Measurements from ENCODE around the gene ERBB3.

ERBB3 gene

GRCh38 chr12:56079723-56080555 lies at the start of gene ERBB3:
Gene ERBB3, plus strand, starts transcription at chr12:56080165. Its CDS starts 136 bp downstream, at chr12:56080301.
- Histone ChIP-seq H3K4me1 (ENCODE audit: low read length) (no peaks in the 10 kb centered on the region), H4K20me1 (ENCODE audit: insufficient read depth, low read length) (no peaks in the 10 kb centered on the region), H3K9me3 (replicated peaks; ENCODE audit: insufficient read depth, low read length) (no peaks in the 10 kb centered on the region), H3K4me2 (ENCODE audit: low read depth, low read length) (peak within 1 kb of the TSS; percentile 91), H3K79me2 (ENCODE audit: low read length) (no peaks in the 10 kb centered on the region), H3K27ac (ENCODE audit: low read length) (no peak within 1 kb of the TSS; the same call in 1 of the 2 replicates), H3K9ac (ENCODE audit: low read length) (peak within 1 kb of the TSS; percentile 37; the same call in 1 of the 2 replicates), H3K36me3 (replicated peaks; ENCODE audit: insufficient read depth, low read length) (no peaks in the 10 kb centered on the region), H3K4me3 (ENCODE audit: low read length) (peak within 1 kb of the TSS; percentile 72), H3K27me3 (replicated peaks; ENCODE audit: insufficient read depth, low read length) (peaks cover 29% of the 10 kb centered on the region), H3K9me2 (replicated peaks; ENCODE audit: insufficient read depth, low read length) (no peaks in the 10 kb centered on the region), H3F3A (ENCODE audit: insufficient read depth, low read length) (peaks cover 8% of the 10 kb centered on the region), H2AFZ (ENCODE audit: low read length) (peak within 1 kb of the TSS; percentile 95)
- TF ChIP-seq EZH2phosphoT487 (IDR thresholded peaks at IDR 0.05; ENCODE audit: low read length): no peak
- TF ChIP-seq EZH2 (optimal IDR thresholded peaks at IDR 0.05; ENCODE audit: low read depth, low read length): no peak
- peak; percentile 38 for DNase-seq

GRCh38 chr12:56031987-56032386 lies 48.0 kb upstream of the ERBB3 start:
- H3K27me3 ChIP-seq (replicated peaks; ENCODE audit: insufficient read depth, low read length): no peaks in the 10 kb centered on the region
- no peaks in the 10 kb centered on the region for H3K9me2 ChIP-seq (replicated peaks; ENCODE audit: insufficient read depth, low read length)
- no peak overlapping the region for H3K4me3 ChIP-seq (ENCODE audit: low read length)
- no peaks in the 10 kb centered on the region for H3F3A ChIP-seq (ENCODE audit: insufficient read depth, low read length)
- no peaks in the 10 kb centered on the region for H3K36me3 ChIP-seq (replicated peaks; ENCODE audit: insufficient read depth, low read length)
- H3K4me2 ChIP-seq (ENCODE audit: low read depth, low read length): no peak overlapping the region
- no peak overlapping the region for H3K9ac ChIP-seq (ENCODE audit: low read length)
- H3K4me1 ChIP-seq (ENCODE audit: low read length): no peaks in the 10 kb centered on the region
- no peak overlapping the region for H3K27ac ChIP-seq (ENCODE audit: low read length)
- no peaks in the 10 kb centered on the region for H4K20me1 ChIP-seq (ENCODE audit: insufficient read depth, low read length)
- no peak overlapping the region for H2AFZ ChIP-seq (ENCODE audit: low read length)
- no peak for DNase-seq
- TF ChIP-seq CTCF (IDR thresholded peaks at IDR 0.05; ENCODE audit: low read length): no peak
- no peak for TF ChIP-seq EZH2phosphoT487 (IDR thresholded peaks at IDR 0.05; ENCODE audit: low read length)
- no peak for TF ChIP-seq EZH2 (optimal IDR thresholded peaks at IDR 0.05; ENCODE audit: low read depth, low read length)
- no peaks in the 10 kb centered on the region for H3K79me2 ChIP-seq (ENCODE audit: low read length)
- H3K9me3 ChIP-seq (replicated peaks; ENCODE audit: insufficient read depth, low read length): no peaks in the 10 kb centered on the region

- H3K9ac ChIP-seq (ENCODE audit: low read length): no peak overlapping the region
- H2AFZ ChIP-seq (ENCODE audit: low read length): no peak overlapping the region
- H4K20me1 ChIP-seq (ENCODE audit: insufficient read depth, low read length): no peaks in the 10 kb centered on the region
- no peak for DNase-seq
- no peak overlapping the region for H3K4me2 ChIP-seq (ENCODE audit: low read depth, low read length)
- no peak for TF ChIP-seq CTCF (IDR thresholded peaks at IDR 0.05; ENCODE audit: low read length)
- TF ChIP-seq EZH2 (optimal IDR thresholded peaks at IDR 0.05; ENCODE audit: low read depth, low read length): no peak
- TF ChIP-seq EZH2phosphoT487 (IDR thresholded peaks at IDR 0.05; ENCODE audit: low read length): no peak
- H3K27ac ChIP-seq (ENCODE audit: low read length): no peak overlapping the region
- no peaks in the 10 kb centered on the region for H3K27me3 ChIP-seq (replicated peaks; ENCODE audit: insufficient read depth, low read length)
- no peaks in the 10 kb centered on the region for H3F3A ChIP-seq (ENCODE audit: insufficient read depth, low read length)
- H3K9me2 ChIP-seq (replicated peaks; ENCODE audit: insufficient read depth, low read length): no peaks in the 10 kb centered on the region
- no peaks in the 10 kb centered on the region for H3K4me1 ChIP-seq (ENCODE audit: low read length)
- H3K79me2 ChIP-seq (ENCODE audit: low read length): no peaks in the 10 kb centered on the region
- H3K9me3 ChIP-seq (replicated peaks; ENCODE audit: insufficient read depth, low read length): no peaks in the 10 kb centered on the region
- H3K4me3 ChIP-seq (ENCODE audit: low read length): no peak overlapping the region
- H3K36me3 ChIP-seq (replicated peaks; ENCODE audit: insufficient read depth, low read length): no peaks in the 10 kb centered on the region
These were observed 45.2 kb upstream of the ERBB3 start for GRCh38 chr12:56034586-56035332.

Measured in MM.1S (cell line).